GM03348 (cell line): ENCODE data around the gene PLEKHF1.

Source experiments
- DNase-seq: peaks from one replicate; pipeline ENCODE4 v3.0.0; 2012; ENCODE audit warnings: low spot score

PLEKHF1 gene

GRCh38 chr19:29635963-29636362, 29.3 kb upstream of the PLEKHF1 start:
- DNase-seq, result no peak

GRCh38 chr19:29636553-29637360, 28.5 kb upstream of the PLEKHF1 start:
- DNase-seq, result peak; percentile 43

GRCh38 chr19:29639086-29639485, 26.2 kb upstream of the PLEKHF1 start:
- no peak for DNase-seq

GRCh38 chr19:29640231-29640630, 25.0 kb upstream of the PLEKHF1 start:
- no peak for DNase-seq

- DNase-seq, result no peak
Observed at GRCh38 chr19:29641597-29641996, 23.7 kb upstream of the PLEKHF1 start.

GRCh38 chr19:29643361-29643935, 21.8 kb upstream of the PLEKHF1 start:
- DNase-seq, result no peak

- DNase-seq, result no peak
Observed at GRCh38 chr19:29644210-29644609, 21.1 kb upstream of the PLEKHF1 start.

- no peak for DNase-seq
Observed at GRCh38 chr19:29645491-29645867, 19.8 kb upstream of the PLEKHF1 start.

GRCh38 chr19:29645911-29646310, 19.4 kb upstream of the PLEKHF1 start:
- peak; percentile 58 for DNase-seq

- no peak for DNase-seq
Observed at GRCh38 chr19:29650772-29651387, 14.4 kb upstream of the PLEKHF1 start.

GRCh38 chr19:29651622-29652394, 13.5 kb upstream of the PLEKHF1 start:
- DNase-seq, result no peak

- DNase-seq, result no peak
Observed at GRCh38 chr19:29653398-29653797, 11.9 kb upstream of the PLEKHF1 start.

GRCh38 chr19:29655648-29656335, 9.5 kb upstream of the PLEKHF1 start:
- DNase-seq, result no peak

GRCh38 chr19:29658221-29658991, 6.9 kb upstream of the PLEKHF1 start:
- DNase-seq, result peak; percentile 26

GRCh38 chr19:29660835-29661234, 4.4 kb upstream of the PLEKHF1 start:
- DNase-seq, result no peak

- DNase-seq, result no peak
Observed at GRCh38 chr19:29662278-29662603, 3.0 kb upstream of the PLEKHF1 start.

- DNase-seq, result peak; percentile 94
Observed at GRCh38 chr19:29662604-29663404, 2.5 kb upstream of the PLEKHF1 start.

- DNase-seq, result peak; percentile 67
Observed at GRCh38 chr19:29663861-29664752, 1.2 kb upstream of the PLEKHF1 start.

GRCh38 chr19:29664753-29665214, 477 bp upstream of the PLEKHF1 start:
- DNase-seq, result no peak
